DOHH2 (cell line): ENCODE measurements around the gene ADSS2.
"Not testable (repeated sequence)": the region's sequence is repeated elsewhere in the genome, so short reads cannot be mapped to it uniquely, and the experiment has no call there.

Source experiments
- EZH2phosphoT487 ChIP-seq: fragments of 200-600 bp; sonication (generic); IDR thresholded peaks from 2 replicates; pipeline ENCODE4 v1.6.1; 2017; ENCODE audit warnings: borderline replicate concordance, mild to moderate bottlenecking, antibody characterized with exemption, low read length, moderate library complexity, mixed read lengths
- TF ChIP-seq, protein P1 (sequence below): fragments of 200-600 bp; sonication (generic); IDR thresholded peaks from one replicate; pipeline ENCODE4 v1.5.1; 2014; ENCODE audit warnings: antibody characterized with exemption, mild to moderate bottlenecking, low read depth, low read length; ENCODE audit not compliant: poor library complexity, severe bottlenecking

DNA sequence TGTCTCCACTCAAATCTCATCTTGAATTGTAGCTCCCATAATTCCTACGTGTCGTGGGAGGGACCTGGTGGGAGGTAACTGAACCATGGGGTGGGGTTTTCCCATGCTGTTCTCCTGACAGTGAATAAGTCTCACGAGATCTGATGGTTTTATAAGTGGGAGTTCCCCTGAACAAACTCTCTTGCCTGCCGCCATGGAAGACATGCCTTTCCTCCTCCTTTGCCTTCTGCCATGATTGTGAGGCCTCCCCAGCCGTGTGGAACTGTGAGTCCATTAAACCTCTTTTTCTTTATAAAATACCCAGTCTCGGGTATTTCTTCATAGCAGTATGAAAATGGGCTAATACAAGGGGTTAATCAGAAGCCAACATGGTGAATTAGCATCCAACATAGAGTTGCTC lies 86.4 kb downstream of the ADSS2 start:
- TF ChIP-seq, protein P1, sequence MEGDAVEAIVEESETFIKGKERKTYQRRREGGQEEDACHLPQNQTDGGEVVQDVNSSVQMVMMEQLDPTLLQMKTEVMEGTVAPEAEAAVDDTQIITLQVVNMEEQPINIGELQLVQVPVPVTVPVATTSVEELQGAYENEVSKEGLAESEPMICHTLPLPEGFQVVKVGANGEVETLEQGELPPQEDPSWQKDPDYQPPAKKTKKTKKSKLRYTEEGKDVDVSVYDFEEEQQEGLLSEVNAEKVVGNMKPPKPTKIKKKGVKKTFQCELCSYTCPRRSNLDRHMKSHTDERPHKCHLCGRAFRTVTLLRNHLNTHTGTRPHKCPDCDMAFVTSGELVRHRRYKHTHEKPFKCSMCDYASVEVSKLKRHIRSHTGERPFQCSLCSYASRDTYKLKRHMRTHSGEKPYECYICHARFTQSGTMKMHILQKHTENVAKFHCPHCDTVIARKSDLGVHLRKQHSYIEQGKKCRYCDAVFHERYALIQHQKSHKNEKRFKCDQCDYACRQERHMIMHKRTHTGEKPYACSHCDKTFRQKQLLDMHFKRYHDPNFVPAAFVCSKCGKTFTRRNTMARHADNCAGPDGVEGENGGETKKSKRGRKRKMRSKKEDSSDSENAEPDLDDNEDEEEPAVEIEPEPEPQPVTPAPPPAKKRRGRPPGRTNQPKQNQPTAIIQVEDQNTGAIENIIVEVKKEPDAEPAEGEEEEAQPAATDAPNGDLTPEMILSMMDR: not testable (repeated sequence)
- not testable (repeated sequence) for TF ChIP-seq EZH2phosphoT487
